WTC11 (cell line): ENCODE results near the gene PIK3R1. TPM values are rescaled to one million over a fixed set of nuclear protein-coding genes. Genes with fewer than 3 reads are reported as not detected.
A peak's percentile ranks its signal among the peaks of the same experiment; 100 is the strongest.

Source experiments
- ATAC-seq: fragments of 200-7000 bp; cut with Tn5 transposase; 2 replicates; pipeline ENCODE4 v1.10.0; 2021; ENCODE audit warnings: mild to moderate bottlenecking, moderate library complexity
- CTCF ChIA-PET: fragments of 300-600 bp; sonication (Branson Sonifier 250); formaldehyde crosslinking; loops from one replicate; lab custom pipeline; 2021; ENCODE audit warnings: antibody characterized with exemption; lab: Charles Lee
- POLR2A ChIA-PET: fragments of 350-600 bp; sonication (Branson Sonifier 250); formaldehyde crosslinking; loops from one replicate; lab custom pipeline; 2021; ENCODE audit warnings: antibody characterized with exemption; lab: Charles Lee
- DNase-seq: peaks from one replicate; pipeline ENCODE4 v3.0.0; 2021; ENCODE audit warnings: low spot score
- H3K27ac Mint-ChIP-seq: 2 replicates; pipeline ENCODE4 v1.8.0; 2021; ENCODE audit warnings: mixed read lengths
- H3K27me3 Mint-ChIP-seq: 2 replicates; pipeline ENCODE4 v1.8.0; 2021; ENCODE audit warnings: low read depth, mild to moderate bottlenecking, moderate library complexity, mixed read lengths
- H3K36me3 Mint-ChIP-seq: 2 replicates; pipeline ENCODE4 v1.8.0; 2021; ENCODE audit warnings: mixed read lengths
- H3K4me1 Mint-ChIP-seq: 2 replicates; pipeline ENCODE4 v1.8.0; 2022; ENCODE audit warnings: mixed read lengths
- H3K4me3 Mint-ChIP-seq: 2 replicates; pipeline ENCODE4 v1.8.0; 2021; ENCODE audit warnings: mild to moderate bottlenecking, moderate library complexity, mixed read lengths
- H3K9me3 Mint-ChIP-seq: 2 replicates; pipeline ENCODE4 v1.8.0; 2021; ENCODE audit warnings: mixed read lengths
- HMGA2 ChIP-seq: fragments of 250-450 bp; sonication (Bioruptor Pico); IDR thresholded peaks from 2 replicates; pipeline ENCODE4 v1.4.0; 2021; ENCODE audit warnings: mild to moderate bottlenecking, moderate library complexity
- PRRX2 ChIP-seq: fragments of 250-450 bp; sonication (Bioruptor Pico); IDR thresholded peaks from 2 replicates; pipeline ENCODE4 v1.8.0; 2021; ENCODE audit warnings: mild to moderate bottlenecking
- SMAD3 ChIP-seq: sonication (generic); formaldehyde crosslinking; IDR thresholded peaks from 2 replicates; pipeline ENCODE4 v1.8.0; 2022; ENCODE audit warnings: missing genetic modification reagents, mild to moderate bottlenecking, borderline replicate concordance
- SMAD4 ChIP-seq: sonication (generic); formaldehyde crosslinking; IDR thresholded peaks from 2 replicates; pipeline ENCODE4 v1.8.0; 2022; ENCODE audit warnings: mild to moderate bottlenecking, missing genetic modification reagents
- SP1 ChIP-seq: sonication (generic); formaldehyde crosslinking; conservative IDR thresholded peaks from 2 replicates; pipeline ENCODE4 v1.8.1; 2022; ENCODE audit warnings: missing genetic modification reagents
- ZNF263 ChIP-seq: sonication (generic); formaldehyde crosslinking; IDR thresholded peaks from 2 replicates; pipeline ENCODE4 v1.8.1; 2022; ENCODE audit warnings: low read depth, mild to moderate bottlenecking, moderate library complexity, missing genetic modification reagents
- ZNF671 ChIP-seq: fragments of 250-450 bp; sonication (Bioruptor Pico); IDR thresholded peaks from 2 replicates; pipeline ENCODE4 v1.8.0; 2021; ENCODE audit warnings: mild to moderate bottlenecking
- total RNA-seq: library from RNA; stranded (reverse); gene quantifications from 3 replicates; pipeline ENCODE4 v1.2.3, GENCODE V29; 2021
- TF ChIP-seq, protein P1 (sequence below): sonication (generic); formaldehyde crosslinking; IDR thresholded peaks from 2 replicates; pipeline ENCODE4 v1.8.1; 2022; ENCODE audit warnings: low read depth, mild to moderate bottlenecking, moderate library complexity, missing genetic modification reagents, borderline replicate concordance
- TF ChIP-seq, protein P2 (sequence below): sonication (generic); formaldehyde crosslinking; IDR thresholded peaks from 2 replicates; pipeline ENCODE4 v1.8.0; 2022; ENCODE audit warnings: mild to moderate bottlenecking, missing genetic modification reagents
- TF ChIP-seq, protein P3 (sequence below): sonication (generic); formaldehyde crosslinking; IDR thresholded peaks from 2 replicates; pipeline ENCODE4 v1.8.1; 2023; ENCODE audit warnings: mild to moderate bottlenecking, moderate library complexity, missing genetic modification reagents
- TF ChIP-seq, protein P4 (sequence below): sonication (generic); formaldehyde crosslinking; IDR thresholded peaks from 2 replicates; pipeline ENCODE4 v1.8.1; 2023; ENCODE audit warnings: mild to moderate bottlenecking, missing genetic modification reagents, borderline replicate concordance
- TF ChIP-seq, protein P5 (sequence below): sonication (generic); formaldehyde crosslinking; IDR thresholded peaks from 2 replicates; pipeline ENCODE4 v1.8.1; 2023; ENCODE audit warnings: mild to moderate bottlenecking, missing genetic modification reagents
- TF ChIP-seq, protein P6 (sequence below): fragments of 250-450 bp; sonication (Bioruptor Pico); IDR thresholded peaks from 2 replicates; pipeline ENCODE4 v1.8.0; 2021; ENCODE audit warnings: mild to moderate bottlenecking
- TF ChIP-seq, protein P7 (sequence below): sonication (generic); formaldehyde crosslinking; IDR thresholded peaks from 2 replicates; pipeline ENCODE4 v1.8.0; 2022; ENCODE audit warnings: mild to moderate bottlenecking, missing genetic modification reagents

Gene PIK3R1
- total RNA-seq, 1 experiment from 2014 or later: 11.3 TPM

DNA sequence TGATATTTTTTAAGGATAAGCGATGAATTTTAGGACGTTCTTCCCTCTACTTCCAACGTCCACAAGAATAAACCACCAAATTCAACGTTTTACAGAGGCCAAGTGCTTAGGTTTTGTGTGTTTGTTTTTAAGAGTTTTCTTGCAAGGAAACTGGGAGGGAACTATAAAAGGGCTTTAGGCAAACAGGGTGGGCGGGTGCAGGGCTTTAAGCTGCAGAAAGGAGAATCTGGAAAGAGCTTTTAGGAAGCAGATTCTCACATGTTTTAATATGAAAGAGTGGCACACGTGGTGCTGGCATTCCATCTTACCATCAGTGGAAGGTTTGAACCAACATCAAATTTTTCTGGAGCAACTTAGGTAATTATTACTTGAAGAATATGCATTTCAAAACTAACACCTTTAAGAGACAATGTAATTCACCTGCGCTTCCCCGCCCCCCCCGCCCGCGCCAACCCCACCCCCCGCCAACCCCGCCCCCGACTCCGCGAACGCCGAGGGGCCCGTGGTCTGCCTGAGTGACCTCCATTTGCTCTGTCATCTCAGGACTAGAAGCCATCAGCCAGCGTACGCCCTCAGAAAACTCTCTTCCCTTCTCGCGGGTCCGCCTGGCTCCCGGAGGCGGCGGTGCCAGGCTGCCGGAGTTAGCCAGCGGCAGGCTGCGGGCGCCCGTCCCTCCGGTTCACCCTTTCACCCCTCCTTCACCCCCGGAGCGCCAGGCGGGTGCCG lies 911 bp upstream of the PIK3R1 start:
- peaks cover 82% of the 10 kb centered on the region for H3K27me3 Mint-ChIP-seq
- H3K36me3 Mint-ChIP-seq: peaks cover 31% of the 10 kb centered on the region
- POLR2A ChIA-PET: no interaction called here
- DNase-seq: no peak
- no peak overlapping the region for H3K27ac Mint-ChIP-seq
- peak overlapping the region; percentile 83 for H3K4me3 Mint-ChIP-seq
- TF ChIP-seq ZNF671 (CRISPR knock-in tag) (no peak), SMAD3 (CRISPR knock-in tag) (no peak)
- TF ChIP-seq, protein P1, sequence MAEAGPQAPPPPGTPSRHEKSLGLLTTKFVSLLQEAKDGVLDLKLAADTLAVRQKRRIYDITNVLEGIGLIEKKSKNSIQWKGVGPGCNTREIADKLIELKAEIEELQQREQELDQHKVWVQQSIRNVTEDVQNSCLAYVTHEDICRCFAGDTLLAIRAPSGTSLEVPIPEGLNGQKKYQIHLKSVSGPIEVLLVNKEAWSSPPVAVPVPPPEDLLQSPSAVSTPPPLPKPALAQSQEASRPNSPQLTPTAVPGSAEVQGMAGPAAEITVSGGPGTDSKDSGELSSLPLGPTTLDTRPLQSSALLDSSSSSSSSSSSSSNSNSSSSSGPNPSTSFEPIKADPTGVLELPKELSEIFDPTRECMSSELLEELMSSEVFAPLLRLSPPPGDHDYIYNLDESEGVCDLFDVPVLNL (CRISPR knock-in tag): no peak
- peak; percentile 5 for ATAC-seq
- H3K9me3 Mint-ChIP-seq: peaks cover 28% of the 10 kb centered on the region
- CTCF ChIA-PET: interaction anchor here (1.3 to 2.0 kb wide), 2 partner anchors 28 to 225 kb away, joined by 3 to 12 read pairs; no protein-coding TSS in a partner anchor
- H3K4me1 Mint-ChIP-seq: peaks cover 23% of the 10 kb centered on the region

DNA sequence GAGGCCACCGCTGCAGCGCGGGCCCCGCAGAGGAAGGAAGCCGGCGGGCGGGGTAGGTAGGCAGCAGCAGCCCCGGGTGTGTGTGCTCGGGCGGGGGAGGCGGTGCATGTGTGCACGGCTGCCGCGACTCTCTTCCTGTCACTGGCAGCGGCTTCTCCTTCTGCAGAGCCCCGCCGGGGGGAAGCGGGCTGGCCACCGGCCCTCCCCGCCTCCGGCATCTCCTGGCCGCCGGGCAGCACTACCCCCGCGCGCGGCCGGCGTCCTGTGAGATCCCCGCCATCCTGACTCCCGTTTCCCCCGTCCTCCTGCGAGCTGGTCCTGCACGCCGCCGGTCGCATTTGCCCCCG lies 315 bp downstream of the PIK3R1 start:
- DNase-seq (no peak), ATAC-seq (peak; percentile 38)
- peaks cover 18% of the 10 kb centered on the region for H3K36me3 Mint-ChIP-seq
- peaks cover 22% of the 10 kb centered on the region for H3K4me1 Mint-ChIP-seq
- TF ChIP-seq PRRX2 (CRISPR knock-in tag) (no peak), HMGA2 (CRISPR knock-in tag) (no peak), SMAD4 (CRISPR knock-in tag) (no peak), SP1 (CRISPR knock-in tag) (no peak), ZNF263 (CRISPR knock-in tag) (no peak)
- TF ChIP-seq, protein P2, sequence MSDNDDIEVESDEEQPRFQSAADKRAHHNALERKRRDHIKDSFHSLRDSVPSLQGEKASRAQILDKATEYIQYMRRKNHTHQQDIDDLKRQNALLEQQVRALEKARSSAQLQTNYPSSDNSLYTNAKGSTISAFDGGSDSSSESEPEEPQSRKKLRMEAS (CRISPR knock-in tag): peak; percentile 14; the same call in 1 of the 2 replicates
- TF ChIP-seq, protein P3, sequence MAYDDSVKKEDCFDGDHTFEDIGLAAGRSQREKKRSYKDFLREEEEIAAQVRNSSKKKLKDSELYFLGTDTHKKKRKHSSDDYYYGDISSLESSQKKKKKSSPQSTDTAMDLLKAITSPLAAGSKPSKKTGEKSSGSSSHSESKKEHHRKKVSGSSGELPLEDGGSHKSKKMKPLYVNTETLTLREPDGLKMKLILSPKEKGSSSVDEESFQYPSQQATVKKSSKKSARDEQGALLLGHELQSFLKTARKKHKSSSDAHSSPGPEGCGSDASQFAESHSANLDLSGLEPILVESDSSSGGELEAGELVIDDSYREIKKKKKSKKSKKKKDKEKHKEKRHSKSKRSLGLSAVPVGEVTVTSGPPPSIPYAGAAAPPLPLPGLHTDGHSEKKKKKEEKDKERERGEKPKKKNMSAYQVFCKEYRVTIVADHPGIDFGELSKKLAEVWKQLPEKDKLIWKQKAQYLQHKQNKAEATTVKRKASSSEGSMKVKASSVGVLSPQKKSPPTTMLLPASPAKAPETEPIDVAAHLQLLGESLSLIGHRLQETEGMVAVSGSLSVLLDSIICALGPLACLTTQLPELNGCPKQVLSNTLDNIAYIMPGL (CRISPR knock-in tag): peak; percentile 65
- TF ChIP-seq, protein P4, sequence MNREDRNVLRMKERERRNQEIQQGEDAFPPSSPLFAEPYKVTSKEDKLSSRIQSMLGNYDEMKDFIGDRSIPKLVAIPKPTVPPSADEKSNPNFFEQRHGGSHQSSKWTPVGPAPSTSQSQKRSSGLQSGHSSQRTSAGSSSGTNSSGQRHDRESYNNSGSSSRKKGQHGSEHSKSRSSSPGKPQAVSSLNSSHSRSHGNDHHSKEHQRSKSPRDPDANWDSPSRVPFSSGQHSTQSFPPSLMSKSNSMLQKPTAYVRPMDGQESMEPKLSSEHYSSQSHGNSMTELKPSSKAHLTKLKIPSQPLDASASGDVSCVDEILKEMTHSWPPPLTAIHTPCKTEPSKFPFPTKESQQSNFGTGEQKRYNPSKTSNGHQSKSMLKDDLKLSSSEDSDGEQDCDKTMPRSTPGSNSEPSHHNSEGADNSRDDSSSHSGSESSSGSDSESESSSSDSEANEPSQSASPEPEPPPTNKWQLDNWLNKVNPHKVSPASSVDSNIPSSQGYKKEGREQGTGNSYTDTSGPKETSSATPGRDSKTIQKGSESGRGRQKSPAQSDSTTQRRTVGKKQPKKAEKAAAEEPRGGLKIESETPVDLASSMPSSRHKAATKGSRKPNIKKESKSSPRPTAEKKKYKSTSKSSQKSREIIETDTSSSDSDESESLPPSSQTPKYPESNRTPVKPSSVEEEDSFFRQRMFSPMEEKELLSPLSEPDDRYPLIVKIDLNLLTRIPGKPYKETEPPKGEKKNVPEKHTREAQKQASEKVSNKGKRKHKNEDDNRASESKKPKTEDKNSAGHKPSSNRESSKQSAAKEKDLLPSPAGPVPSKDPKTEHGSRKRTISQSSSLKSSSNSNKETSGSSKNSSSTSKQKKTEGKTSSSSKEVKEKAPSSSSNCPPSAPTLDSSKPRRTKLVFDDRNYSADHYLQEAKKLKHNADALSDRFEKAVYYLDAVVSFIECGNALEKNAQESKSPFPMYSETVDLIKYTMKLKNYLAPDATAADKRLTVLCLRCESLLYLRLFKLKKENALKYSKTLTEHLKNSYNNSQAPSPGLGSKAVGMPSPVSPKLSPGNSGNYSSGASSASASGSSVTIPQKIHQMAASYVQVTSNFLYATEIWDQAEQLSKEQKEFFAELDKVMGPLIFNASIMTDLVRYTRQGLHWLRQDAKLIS (CRISPR knock-in tag): no peak
- TF ChIP-seq, protein P5, sequence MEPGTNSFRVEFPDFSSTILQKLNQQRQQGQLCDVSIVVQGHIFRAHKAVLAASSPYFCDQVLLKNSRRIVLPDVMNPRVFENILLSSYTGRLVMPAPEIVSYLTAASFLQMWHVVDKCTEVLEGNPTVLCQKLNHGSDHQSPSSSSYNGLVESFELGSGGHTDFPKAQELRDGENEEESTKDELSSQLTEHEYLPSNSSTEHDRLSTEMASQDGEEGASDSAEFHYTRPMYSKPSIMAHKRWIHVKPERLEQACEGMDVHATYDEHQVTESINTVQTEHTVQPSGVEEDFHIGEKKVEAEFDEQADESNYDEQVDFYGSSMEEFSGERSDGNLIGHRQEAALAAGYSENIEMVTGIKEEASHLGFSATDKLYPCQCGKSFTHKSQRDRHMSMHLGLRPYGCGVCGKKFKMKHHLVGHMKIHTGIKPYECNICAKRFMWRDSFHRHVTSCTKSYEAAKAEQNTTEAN (CRISPR knock-in tag): no peak; the same call in 1 of the 2 replicates
- TF ChIP-seq, protein P6, sequence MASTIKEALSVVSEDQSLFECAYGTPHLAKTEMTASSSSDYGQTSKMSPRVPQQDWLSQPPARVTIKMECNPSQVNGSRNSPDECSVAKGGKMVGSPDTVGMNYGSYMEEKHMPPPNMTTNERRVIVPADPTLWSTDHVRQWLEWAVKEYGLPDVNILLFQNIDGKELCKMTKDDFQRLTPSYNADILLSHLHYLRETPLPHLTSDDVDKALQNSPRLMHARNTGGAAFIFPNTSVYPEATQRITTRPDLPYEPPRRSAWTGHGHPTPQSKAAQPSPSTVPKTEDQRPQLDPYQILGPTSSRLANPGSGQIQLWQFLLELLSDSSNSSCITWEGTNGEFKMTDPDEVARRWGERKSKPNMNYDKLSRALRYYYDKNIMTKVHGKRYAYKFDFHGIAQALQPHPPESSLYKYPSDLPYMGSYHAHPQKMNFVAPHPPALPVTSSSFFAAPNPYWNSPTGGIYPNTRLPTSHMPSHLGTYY (CRISPR knock-in tag): no peak
- TF ChIP-seq, protein P7, sequence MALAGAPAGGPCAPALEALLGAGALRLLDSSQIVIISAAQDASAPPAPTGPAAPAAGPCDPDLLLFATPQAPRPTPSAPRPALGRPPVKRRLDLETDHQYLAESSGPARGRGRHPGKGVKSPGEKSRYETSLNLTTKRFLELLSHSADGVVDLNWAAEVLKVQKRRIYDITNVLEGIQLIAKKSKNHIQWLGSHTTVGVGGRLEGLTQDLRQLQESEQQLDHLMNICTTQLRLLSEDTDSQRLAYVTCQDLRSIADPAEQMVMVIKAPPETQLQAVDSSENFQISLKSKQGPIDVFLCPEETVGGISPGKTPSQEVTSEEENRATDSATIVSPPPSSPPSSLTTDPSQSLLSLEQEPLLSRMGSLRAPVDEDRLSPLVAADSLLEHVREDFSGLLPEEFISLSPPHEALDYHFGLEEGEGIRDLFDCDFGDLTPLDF: no peak
- no peak overlapping the region for H3K27ac Mint-ChIP-seq
- H3K9me3 Mint-ChIP-seq: peaks cover 19% of the 10 kb centered on the region
- ChIA-PET POLR2A (interaction anchor here (0.6 to 1.5 kb wide), 4 partner anchors 11 to 573 kb away, joined by 3 to 5 read pairs (median 3); no protein-coding TSS in a partner anchor), CTCF (interaction anchor here (0.7 to 2.3 kb wide), 11 partner anchors 21 to 373 kb away, joined by 3 to 12 read pairs (median 4); no protein-coding TSS in a partner anchor)
- H3K27me3 Mint-ChIP-seq: peaks cover 84% of the 10 kb centered on the region
- H3K4me3 Mint-ChIP-seq: peak overlapping the region; percentile 75
